Ectodermal cell (in vitro differentiated cells): ENCODE results near the gene GRXCR2.
"Not testable (repeated sequence)": the region's sequence is repeated elsewhere in the genome, so short reads cannot be mapped to it uniquely, and the experiment has no call there.

Experiments used
- H3K27ac ChIP-seq: 2 replicates; pipeline ENCODE4 v1.7.0; 2013; ENCODE audit warnings: mild to moderate bottlenecking, low read depth, low read length; ENCODE audit not compliant: insufficient read depth, poor library complexity, severe bottlenecking
- H3K27me3 ChIP-seq: 2 replicates; pipeline ENCODE4 v1.7.0; 2013; ENCODE audit warnings: mild to moderate bottlenecking, low read length; ENCODE audit not compliant: insufficient read depth, control insufficient read depth, poor library complexity, severe bottlenecking
- H3K36me3 ChIP-seq: one replicate; pipeline ENCODE4 v1.7.0; 2013; ENCODE audit warnings: low read length; ENCODE audit not compliant: control insufficient read depth, insufficient read depth
- H3K4me1 ChIP-seq: one replicate; pipeline ENCODE4 v1.7.0; 2013; ENCODE audit warnings: low read length; ENCODE audit not compliant: control insufficient read depth, insufficient read depth
- H3K4me3 ChIP-seq: 2 replicates; pipeline ENCODE4 v1.7.0; 2013; ENCODE audit warnings: low read depth, low read length, control low read depth; ENCODE audit not compliant: insufficient read depth
- H3K9me3 ChIP-seq: 2 replicates; pipeline ENCODE4 v1.7.0; 2013; ENCODE audit warnings: mild to moderate bottlenecking, low read length, moderate library complexity; ENCODE audit not compliant: control insufficient read depth
- WGBS, 2 experiments: methylation state at CpG; one replicate each; pipeline ENCODE4 v1.1.7; 2013; ENCODE audit warnings: missing lambda C conversion rate in 2 of 2; 5-methylcytosine and 5-hydroxymethylcytosine counted together

Gene GRXCR2

GRCh38 chr5:145912019-145912418 lies 39.2 kb upstream of the GRXCR2 start:
- no peaks in the 10 kb centered on the region for H3K9me3 ChIP-seq
- WGBS, 2 experiments: 88 to 96% methylated on average over 3 of the region's 3 CpGs
- no peaks in the 10 kb centered on the region for H3K4me1 ChIP-seq

DNA sequence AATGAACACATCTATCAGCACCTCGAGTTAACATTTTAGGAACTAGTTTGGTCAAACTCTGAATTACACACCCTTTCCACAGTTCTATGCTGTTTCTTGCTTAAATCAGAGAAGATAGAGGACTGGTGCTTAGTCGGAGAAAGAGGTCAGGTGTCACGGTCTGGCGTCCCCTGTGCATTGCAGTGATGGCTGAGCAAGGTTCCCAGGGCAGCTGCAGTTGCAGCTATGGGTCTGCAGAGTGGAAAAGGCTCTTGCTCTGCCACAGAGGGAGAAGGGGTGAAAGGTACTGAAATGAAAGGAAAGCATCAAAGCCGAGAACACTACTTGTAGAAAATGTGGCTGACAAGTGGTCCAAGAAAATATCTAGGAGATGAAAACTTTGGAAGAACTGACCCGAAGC lies 38.4 kb upstream of the GRXCR2 start:
- Histone ChIP-seq H3K27ac (no peak overlapping the region), H3K4me1 (no peaks in the 10 kb centered on the region), H3K27me3 (no peaks in the 10 kb centered on the region), H3K4me3 (no peak overlapping the region), H3K36me3 (no peaks in the 10 kb centered on the region), H3K9me3 (no peaks in the 10 kb centered on the region)
- WGBS, 2 experiments: 89 to 90% methylated on average over 6 of the region's 6 CpGs

More at GRCh38 chr5:145912019-145912418, 39.2 kb upstream of the GRXCR2 start:
- Histone ChIP-seq H3K27ac (no peak overlapping the region), H3K36me3 (no peaks in the 10 kb centered on the region), H3K4me3 (no peak overlapping the region), H3K27me3 (no peaks in the 10 kb centered on the region)

GRCh38 chr5:145908206-145908960 lies 35.6 kb upstream of the GRXCR2 start:
- no peaks in the 10 kb centered on the region for H3K4me1 ChIP-seq
- H3K27me3 ChIP-seq: no peaks in the 10 kb centered on the region
- no peaks in the 10 kb centered on the region for H3K9me3 ChIP-seq
- WGBS, 2 experiments: 86 to 91% methylated on average over 3 of the region's 3 CpGs
- H3K27ac ChIP-seq: no peak overlapping the region
- no peaks in the 10 kb centered on the region for H3K36me3 ChIP-seq
- no peak overlapping the region for H3K4me3 ChIP-seq

- Histone ChIP-seq H3K27me3 (no peaks in the 10 kb centered on the region), H3K27ac (no peak overlapping the region), H3K36me3 (no peaks in the 10 kb centered on the region), H3K9me3 (no peaks in the 10 kb centered on the region), H3K4me1 (no peaks in the 10 kb centered on the region), H3K4me3 (no peak overlapping the region)
- 96 to 100% methylated on average over 1 of the region's 1 CpG for WGBS, 2 experiments
Observed at GRCh38 chr5:145906401-145906800, 33.6 kb upstream of the GRXCR2 start.

- WGBS, 2 experiments: 90 to 91% methylated on average over 5 of the region's 5 CpGs
Observed at GRCh38 chr5:145904743-145905142, 31.9 kb upstream of the GRXCR2 start.

DNA sequence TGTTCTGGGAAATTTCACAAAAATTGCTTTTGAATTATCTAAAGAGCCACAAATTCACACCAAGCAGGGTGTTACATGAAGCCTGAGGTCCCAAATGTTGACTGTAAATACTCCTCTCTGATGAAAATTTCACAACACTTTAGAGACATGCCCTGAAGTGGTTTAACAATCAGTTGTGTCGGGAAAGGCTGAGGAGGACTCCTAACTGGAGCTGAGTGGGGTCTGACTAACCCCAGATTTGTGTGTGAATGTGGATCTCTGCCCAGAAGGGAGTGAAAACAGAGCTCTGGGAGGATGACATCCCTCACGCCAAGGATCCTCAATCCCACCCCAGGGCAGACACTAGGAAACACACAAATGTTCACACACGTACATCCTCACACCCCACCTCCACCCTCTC lies 31.1 kb upstream of the GRXCR2 start:
- no peaks in the 10 kb centered on the region for H3K9me3 ChIP-seq
- H3K4me1 ChIP-seq: no peaks in the 10 kb centered on the region
- no peaks in the 10 kb centered on the region for H3K27me3 ChIP-seq
- no peak overlapping the region for H3K27ac ChIP-seq
- H3K36me3 ChIP-seq: no peaks in the 10 kb centered on the region
- 86 to 88% methylated on average over 3 of the region's 3 CpGs for WGBS, 2 experiments
- no peak overlapping the region for H3K4me3 ChIP-seq

More at GRCh38 chr5:145904743-145905142, 31.9 kb upstream of the GRXCR2 start:
- H3K4me1 ChIP-seq: no peaks in the 10 kb centered on the region
- H3K36me3 ChIP-seq: no peaks in the 10 kb centered on the region
- no peaks in the 10 kb centered on the region for H3K9me3 ChIP-seq
- no peaks in the 10 kb centered on the region for H3K27me3 ChIP-seq
- no peak overlapping the region for H3K27ac ChIP-seq
- no peak overlapping the region for H3K4me3 ChIP-seq

DNA sequence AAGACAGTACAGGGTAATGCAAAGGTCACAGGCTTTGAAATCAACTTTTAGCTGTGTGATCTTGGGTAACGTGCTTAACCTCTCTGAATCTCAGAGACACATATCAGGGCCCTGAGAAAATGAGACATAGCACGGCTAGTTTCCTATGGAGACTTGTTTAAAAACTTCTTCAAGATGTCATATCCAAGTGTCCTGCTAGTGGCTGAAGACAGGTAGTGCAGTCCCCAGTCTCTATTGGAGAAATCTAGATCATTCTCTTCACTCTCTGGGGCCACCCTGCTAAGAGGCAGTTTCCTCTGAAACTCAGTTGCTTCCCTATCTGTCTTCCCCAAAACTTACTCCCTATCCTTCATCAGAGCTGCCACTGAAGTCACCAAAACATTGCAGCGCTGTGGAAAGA lies 30.3 kb upstream of the GRXCR2 start:
- 93 to 94% methylated on average over 3 of the region's 3 CpGs for WGBS, 2 experiments
- H3K36me3 ChIP-seq: no peaks in the 10 kb centered on the region
- H3K9me3 ChIP-seq: no peaks in the 10 kb centered on the region
- no peaks in the 10 kb centered on the region for H3K4me1 ChIP-seq
- no peaks in the 10 kb centered on the region for H3K27me3 ChIP-seq
- H3K4me3 ChIP-seq: no peak overlapping the region
- no peak overlapping the region for H3K27ac ChIP-seq

DNA sequence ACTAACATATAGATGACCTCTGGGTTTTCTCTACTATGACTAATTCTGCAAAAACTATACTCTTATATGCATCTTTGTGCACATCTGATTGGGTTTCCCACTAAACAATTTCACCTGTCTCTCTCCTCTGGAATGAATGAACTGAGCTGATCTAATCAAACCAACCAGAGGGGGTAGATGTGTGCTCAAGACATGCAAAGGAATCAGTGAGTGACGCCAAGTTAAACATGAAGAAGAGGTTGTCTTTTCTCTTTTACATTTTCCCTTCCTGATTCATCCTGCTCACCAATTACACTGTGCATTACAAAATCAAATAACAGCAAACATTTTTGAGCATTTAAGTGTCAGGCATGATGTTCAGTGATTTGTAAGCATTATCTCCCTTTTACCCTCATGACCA lies 29.6 kb upstream of the GRXCR2 start:
- WGBS, 2 experiments: 88 to 94% methylated on average over 1 of the region's 1 CpG
- H3K4me3 ChIP-seq: no peak overlapping the region
- no peaks in the 10 kb centered on the region for H3K27me3 ChIP-seq
- H3K9me3 ChIP-seq: no peaks in the 10 kb centered on the region
- no peaks in the 10 kb centered on the region for H3K36me3 ChIP-seq
- H3K4me1 ChIP-seq: no peaks in the 10 kb centered on the region
- no peak overlapping the region for H3K27ac ChIP-seq

- H3K27ac ChIP-seq: no peak overlapping the region
- H3K4me1 ChIP-seq: no peaks in the 10 kb centered on the region
- H3K27me3 ChIP-seq: no peaks in the 10 kb centered on the region
- H3K4me3 ChIP-seq: no peak overlapping the region
- no peaks in the 10 kb centered on the region for H3K36me3 ChIP-seq
- no peaks in the 10 kb centered on the region for H3K9me3 ChIP-seq
Observed at GRCh38 chr5:145898171-145898570, 25.4 kb upstream of the GRXCR2 start.

- not testable (repeated sequence) for H3K27me3 ChIP-seq, H3K36me3 ChIP-seq, H3K4me1 ChIP-seq, H3K27ac ChIP-seq, H3K9me3 ChIP-seq, H3K4me3 ChIP-seq
- WGBS, 2 experiments: 93 to 96% methylated on average over 10 of the region's 10 CpGs
Observed at GRCh38 chr5:145891378-145891777, 18.6 kb upstream of the GRXCR2 start.

- Histone ChIP-seq H3K27me3 (no peaks in the 10 kb centered on the region), H3K27ac (no peak overlapping the region), H3K9me3 (peaks cover 3% of the 10 kb centered on the region), H3K4me1 (no peaks in the 10 kb centered on the region), H3K4me3 (no peak overlapping the region), H3K36me3 (no peaks in the 10 kb centered on the region)
- WGBS, 2 experiments: 87 to 94% methylated on average over 2 of the region's 2 CpGs
Observed at GRCh38 chr5:145889611-145890010, 16.8 kb upstream of the GRXCR2 start.
